SU-DHL-6 (cell line): ENCODE data around the gene BRPF3.

Experiments used
- EZH2phosphoT487 ChIP-seq: fragments of 200-600 bp; sonication (generic), shearing (Covaris generic); conservative IDR thresholded peaks from 2 replicates; pipeline ENCODE4 v1.6.1; 2018; ENCODE audit warnings: mild to moderate bottlenecking, antibody characterized with exemption, low read length, moderate library complexity, mixed read lengths
- TF ChIP-seq, protein P1 (sequence below): fragments of 200-600 bp; sonication (generic); IDR thresholded peaks from one replicate; pipeline ENCODE4 v1.5.1; 2017; ENCODE audit warnings: antibody characterized with exemption, mild to moderate bottlenecking, low read length, moderate library complexity; ENCODE audit not compliant: insufficient read depth, poor library complexity, severe bottlenecking

- TF ChIP-seq, protein P1, sequence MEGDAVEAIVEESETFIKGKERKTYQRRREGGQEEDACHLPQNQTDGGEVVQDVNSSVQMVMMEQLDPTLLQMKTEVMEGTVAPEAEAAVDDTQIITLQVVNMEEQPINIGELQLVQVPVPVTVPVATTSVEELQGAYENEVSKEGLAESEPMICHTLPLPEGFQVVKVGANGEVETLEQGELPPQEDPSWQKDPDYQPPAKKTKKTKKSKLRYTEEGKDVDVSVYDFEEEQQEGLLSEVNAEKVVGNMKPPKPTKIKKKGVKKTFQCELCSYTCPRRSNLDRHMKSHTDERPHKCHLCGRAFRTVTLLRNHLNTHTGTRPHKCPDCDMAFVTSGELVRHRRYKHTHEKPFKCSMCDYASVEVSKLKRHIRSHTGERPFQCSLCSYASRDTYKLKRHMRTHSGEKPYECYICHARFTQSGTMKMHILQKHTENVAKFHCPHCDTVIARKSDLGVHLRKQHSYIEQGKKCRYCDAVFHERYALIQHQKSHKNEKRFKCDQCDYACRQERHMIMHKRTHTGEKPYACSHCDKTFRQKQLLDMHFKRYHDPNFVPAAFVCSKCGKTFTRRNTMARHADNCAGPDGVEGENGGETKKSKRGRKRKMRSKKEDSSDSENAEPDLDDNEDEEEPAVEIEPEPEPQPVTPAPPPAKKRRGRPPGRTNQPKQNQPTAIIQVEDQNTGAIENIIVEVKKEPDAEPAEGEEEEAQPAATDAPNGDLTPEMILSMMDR, result no peak
- no peak for TF ChIP-seq EZH2phosphoT487
Observed at GRCh38 chr6:36273067-36273466, 76.5 kb downstream of the BRPF3 start.
